Thymus (tissue), 11 donors: ENCODE data around the gene PKNOX1. TPM values are rescaled to one million over a fixed set of nuclear protein-coding genes. Genes with fewer than 3 reads are reported as not detected.
"Not testable (repeated sequence)": the region's sequence is repeated elsewhere in the genome, so short reads cannot be mapped to it uniquely, and the experiment has no call there.

Source experiments
- DNase-seq, 9 donors: peaks; one replicate each; pipeline ENCODE4 v3.0.0-alpha.2; 2013; ENCODE audit warnings: low spot score in 9 of 9, low read depth in 6 of 9, missing footprints in 1 of 9
- H3K27ac ChIP-seq, 2 donors: one replicate each; pipeline ENCODE4 v1.5.1; 2013; ENCODE audit warnings: control low read depth in 1 of 2, low read depth in 1 of 2, low read length in 1 of 2, mild to moderate bottlenecking in 1 of 2, moderate library complexity in 1 of 2
- H3K27me3 ChIP-seq, 2 donors: one replicate each; pipeline ENCODE4 v1.5.1; 2013; ENCODE audit warnings: low read length in 1 of 2; ENCODE audit not compliant: control insufficient read depth in 2 of 2, insufficient read depth in 1 of 2
- H3K36me3 ChIP-seq, 2 donors: one replicate each; pipeline ENCODE4 v1.5.1; 2013; ENCODE audit warnings: low read length in 1 of 2, mild to moderate bottlenecking in 1 of 2, moderate library complexity in 1 of 2; ENCODE audit not compliant: control insufficient read depth in 2 of 2, insufficient read depth in 2 of 2
- H3K4me1 ChIP-seq, 2 donors: one replicate each; pipeline ENCODE4 v1.5.1; 2013; ENCODE audit warnings: low read length in 2 of 2; ENCODE audit not compliant: control insufficient read depth in 2 of 2, insufficient read depth in 2 of 2
- H3K4me3 ChIP-seq, 2 donors: one replicate each; pipeline ENCODE4 v1.5.1; 2013; ENCODE audit warnings: low read length in 2 of 2, control low read depth in 1 of 2, mild to moderate bottlenecking in 1 of 2
- H3K9me3 ChIP-seq, 2 donors: one replicate each; pipeline ENCODE4 v1.5.1; 2013; ENCODE audit warnings: low read length in 1 of 2, mild to moderate bottlenecking in 1 of 2; ENCODE audit not compliant: control insufficient read depth in 2 of 2, insufficient read depth in 1 of 2
- WGBS: extraction: QIAGEN DNeasy Blood & Tissue Kit; methylation state at CpG from one replicate; pipeline ENCODE4 v1.1.7; 2013; 5-methylcytosine and 5-hydroxymethylcytosine counted together
- polyA plus RNA-seq: library from polyadenylated mRNA; stranded (reverse); fragments of 200-250 nt; gene quantifications from one replicate; pipeline ENCODE4 v1.2.3, GENCODE V29; 2013
- total RNA-seq: library from RNA; stranded (reverse); fragments of 120-200 nt; gene quantifications from one replicate; pipeline ENCODE4 v1.2.4, GENCODE V29; 2013
- donor health status: healthy.

The PKNOX1 gene
- total and polyA plus RNA-seq, 2 donors, result 10.8 to 13.4 TPM

- Histone ChIP-seq H3K4me3 (no peak overlapping the region), H3K27ac (no peak overlapping the region), H3K4me1 (no peaks in the 10 kb centered on the region), H3K36me3 (peaks cover 32 to 44% of the 10 kb centered on the region in 2 donors), H3K27me3 (no peaks in the 10 kb centered on the region), H3K9me3 (peaks cover 0 to 7% of the 10 kb centered on the region in 2 donors)
- DNase-seq, result no peak
- 87% methylated on average over 8 of the region's 8 CpGs for WGBS
These were observed 30.6 kb downstream of the PKNOX1 start for GRCh38 chr21:43004926-43005325.

- Histone ChIP-seq H3K27ac (no peak overlapping the region), H3K9me3 (peaks cover 0 to 3% of the 10 kb centered on the region in 2 donors), H3K4me1 (no peaks in the 10 kb centered on the region), H3K4me3 (no peak overlapping the region), H3K36me3 (peaks cover 35 to 44% of the 10 kb centered on the region in 2 donors), H3K27me3 (no peaks in the 10 kb centered on the region)
- no peak for DNase-seq
- WGBS, result 85% methylated on average over 9 of the region's 9 CpGs
These were observed 31.3 kb downstream of the PKNOX1 start for GRCh38 chr21:43005635-43006034.

GRCh38 chr21:43006051-43006873, 31.9 kb downstream of the PKNOX1 start:
- 91% methylated on average over 14 of the region's 14 CpGs for WGBS
- H3K27me3 ChIP-seq, H3K4me3 ChIP-seq, H3K4me1 ChIP-seq, DNase-seq, H3K27ac ChIP-seq, H3K9me3 ChIP-seq: not testable (repeated sequence)
- peaks cover 36 to 46% of the 10 kb centered on the region in 2 donors for H3K36me3 ChIP-seq

DNA sequence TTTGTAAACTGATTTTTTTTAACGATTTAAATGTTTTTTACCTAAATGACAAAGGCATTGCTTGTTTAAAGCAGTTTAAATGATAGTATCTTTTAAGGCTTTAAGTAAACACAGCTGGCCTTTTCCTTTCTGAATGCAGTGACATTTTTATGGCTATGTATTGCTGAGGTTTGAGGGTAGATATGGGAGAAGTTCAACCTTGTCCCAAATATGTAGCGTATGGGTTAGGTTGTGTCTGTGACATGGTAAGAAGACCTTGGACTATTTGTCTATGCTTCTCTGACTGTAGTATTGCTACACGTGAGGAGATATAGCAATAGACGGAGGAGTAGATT, 32.5 kb downstream of the PKNOX1 start:
- WGBS, result 95% methylated on average over 4 of the region's 4 CpGs
- H3K4me3 ChIP-seq, result no peak overlapping the region
- no peak overlapping the region for H3K27ac ChIP-seq

GRCh38 chr21:43012596-43012995, 38.2 kb downstream of the PKNOX1 start:
- Histone ChIP-seq H3K27ac (no peak overlapping the region), H3K4me1 (no peaks in the 10 kb centered on the region), H3K27me3 (no peaks in the 10 kb centered on the region), H3K9me3 (no peaks in the 10 kb centered on the region), H3K4me3 (no peak overlapping the region), H3K36me3 (peaks cover 57 to 58% of the 10 kb centered on the region in 2 donors)
- 98% methylated on average over 6 of the region's 6 CpGs for WGBS
- DNase-seq, result no peak

More for the DNA sequence above, 32.5 kb downstream of the PKNOX1 start:
- DNase-seq, result no peak
- Histone ChIP-seq H3K9me3 (no peaks in the 10 kb centered on the region), H3K4me1 (no peaks in the 10 kb centered on the region), H3K36me3 (peaks cover 42 to 52% of the 10 kb centered on the region in 2 donors), H3K27me3 (no peaks in the 10 kb centered on the region)

- WGBS, result 88% methylated on average over 13 of the region's 13 CpGs
- Histone ChIP-seq H3K36me3 (peaks cover 62 to 65% of the 10 kb centered on the region in 2 donors), H3K27me3 (no peaks in the 10 kb centered on the region), H3K9me3 (no peaks in the 10 kb centered on the region), H3K4me3 (no peak overlapping the region), H3K4me1 (no peaks in the 10 kb centered on the region), H3K27ac (no peak overlapping the region)
- DNase-seq, result no peak
These were observed 41.7 kb downstream of the PKNOX1 start for GRCh38 chr21:43015906-43016540.

DNA sequence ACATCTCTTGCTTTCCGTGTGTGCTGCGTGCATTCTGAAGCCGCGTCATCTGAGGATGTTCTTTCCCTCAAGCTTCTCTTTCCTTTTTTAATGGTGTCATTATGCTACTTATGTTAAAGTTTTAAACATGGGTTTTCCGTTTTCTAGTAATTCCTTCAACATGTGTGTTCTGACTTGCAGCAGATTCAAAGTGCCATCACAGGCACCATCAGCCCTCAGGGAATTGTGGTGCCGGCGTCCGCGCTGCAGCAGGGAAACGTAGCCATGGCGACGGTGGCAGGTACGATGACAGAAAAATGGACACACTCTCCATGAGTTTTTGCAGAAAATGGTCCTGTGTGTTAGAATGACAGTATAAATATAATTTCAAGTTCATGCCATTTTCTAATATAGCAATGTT, 42.4 kb downstream of the PKNOX1 start:
- Histone ChIP-seq H3K4me1 (no peaks in the 10 kb centered on the region), H3K4me3 (no peak overlapping the region), H3K36me3 (peaks cover 62 to 66% of the 10 kb centered on the region in 2 donors), H3K27ac (no peak overlapping the region), H3K9me3 (no peaks in the 10 kb centered on the region), H3K27me3 (no peaks in the 10 kb centered on the region)
- no peak for DNase-seq
- 98% methylated on average over 13 of the region's 13 CpGs for WGBS

GRCh38 chr21:43018519-43018918, 44.2 kb downstream of the PKNOX1 start:
- Histone ChIP-seq H3K9me3 (no peaks in the 10 kb centered on the region), H3K27ac (no peak overlapping the region), H3K27me3 (no peaks in the 10 kb centered on the region), H3K4me3 (no peak overlapping the region), H3K4me1 (no peaks in the 10 kb centered on the region), H3K36me3 (peaks cover 62 to 63% of the 10 kb centered on the region in 2 donors)
- 97% methylated on average over 10 of the region's 10 CpGs for WGBS
- DNase-seq, result no peak

DNA sequence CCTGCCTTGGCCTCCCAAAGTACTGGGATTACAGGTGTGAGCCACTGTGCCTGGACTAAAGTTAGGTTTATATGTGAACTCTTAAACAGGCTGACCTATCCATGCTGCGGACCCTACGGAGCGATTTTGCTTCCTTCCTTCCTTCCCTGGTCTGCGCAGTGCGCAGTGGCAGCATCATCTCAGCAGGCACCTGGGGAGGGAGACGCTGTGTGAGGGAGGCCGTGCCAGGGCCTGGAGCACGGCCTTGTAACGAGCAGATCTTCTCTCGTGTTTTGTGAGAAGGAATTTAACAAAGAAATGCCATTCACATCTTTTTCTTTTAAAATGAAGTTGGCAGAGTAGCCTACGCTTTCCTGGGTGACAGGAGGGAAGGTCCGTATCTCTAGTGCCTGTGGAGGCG, 45.8 kb downstream of the PKNOX1 start:
- Histone ChIP-seq H3K4me1 (peaks cover 0 to 4% of the 10 kb centered on the region in 2 donors), H3K27ac (no peak overlapping the region), H3K4me3 (no peak overlapping the region), H3K36me3 (peaks cover 72 to 73% of the 10 kb centered on the region in 2 donors), H3K9me3 (no peaks in the 10 kb centered on the region), H3K27me3 (no peaks in the 10 kb centered on the region)
- DNase-seq, result no peak
- WGBS, result 95% methylated on average over 13 of the region's 13 CpGs
